Measurements from ENCODE around the gene BUD31.
"Not testable (repeated sequence)": the region's sequence is repeated elsewhere in the genome, so short reads cannot be mapped to it uniquely, and the experiment has no call there.

BUD31 gene

GRCh38 chr7:99375070-99375807 lies 33.5 kb upstream of the BUD31 start:
- H3K27ac ChIP-seq = peak overlapping the region; percentile 76
- TF ChIP-seq CTCF (conservative IDR thresholded peaks at IDR 0.05) = no peak

GRCh38 chr7:99379043-99379577 lies 29.7 kb upstream of the BUD31 start:
- no peak overlapping the region for H3K27ac ChIP-seq
- TF ChIP-seq CTCF (conservative IDR thresholded peaks at IDR 0.05) = no peak

- H3K27ac ChIP-seq = not testable (repeated sequence)
These were observed 29.1 kb upstream of the BUD31 start for GRCh38 chr7:99379693-99380031.

- H3K27ac ChIP-seq = no peak overlapping the region
These were observed 28.5 kb upstream of the BUD31 start for GRCh38 chr7:99380032-99380822.

GRCh38 chr7:99380823-99381663 lies 27.7 kb upstream of the BUD31 start:
- H3K27ac ChIP-seq = no peak overlapping the region
- TF ChIP-seq CTCF (conservative IDR thresholded peaks at IDR 0.05) = no peak

More at GRCh38 chr7:99380032-99380822, 28.5 kb upstream of the BUD31 start:
- no peak for TF ChIP-seq CTCF (conservative IDR thresholded peaks at IDR 0.05)

- TF ChIP-seq CTCF (conservative IDR thresholded peaks at IDR 0.05) = no peak
- no peak overlapping the region for H3K27ac ChIP-seq
These were observed 27.1 kb upstream of the BUD31 start for GRCh38 chr7:99381664-99382075.

- no peak overlapping the region for H3K27ac ChIP-seq
These were observed 25.6 kb upstream of the BUD31 start for GRCh38 chr7:99383203-99383602.

More at GRCh38 chr7:99383203-99383602, 25.6 kb upstream of the BUD31 start:
- no peak for TF ChIP-seq CTCF (conservative IDR thresholded peaks at IDR 0.05)
